Activated CD4-positive, alpha-beta T cell treated with anti-CD3 and anti-CD28 coated beads, Interleukin-2, amount 10 ng/mL, durations not matched to agents 7 days and 5 days (primary cell): ENCODE results near the gene EPHA5. TPM values are rescaled to one million over a fixed set of nuclear protein-coding genes. Genes with fewer than 3 reads are reported as not detected.

Source experiments
- CTCF ChIA-PET: fragments of 350-600 bp; sonication (Branson Sonifier 250); formaldehyde crosslinking; loops from one replicate; lab custom pipeline; 2021; ENCODE audit warnings: antibody characterized with exemption; lab: Charles Lee
- POLR2A ChIA-PET: fragments of 350-600 bp; sonication (Branson Sonifier 250); formaldehyde crosslinking; loops from one replicate; lab custom pipeline; 2021; ENCODE audit warnings: antibody characterized with exemption; lab: Charles Lee
- DNase-seq: peaks from one replicate; pipeline ENCODE4 v3.0.0-alpha.2; 2020
- H3K27ac Mint-ChIP-seq: one replicate; pipeline ENCODE4 v1.8.0; 2021; ENCODE audit warnings: mild to moderate bottlenecking, moderate library complexity, mixed read lengths
- H3K27me3 Mint-ChIP-seq: one replicate; pipeline ENCODE4 v1.8.0; 2021; ENCODE audit warnings: mixed read lengths
- H3K36me3 Mint-ChIP-seq: one replicate; pipeline ENCODE4 v1.8.0; 2021; ENCODE audit warnings: low read depth, mixed read lengths
- H3K4me1 Mint-ChIP-seq: one replicate; pipeline ENCODE4 v1.8.0; 2021; ENCODE audit warnings: mixed read lengths
- H3K4me3 Mint-ChIP-seq: one replicate; pipeline ENCODE4 v1.8.0; 2021; ENCODE audit warnings: mild to moderate bottlenecking, moderate library complexity, mixed read lengths
- H3K9me3 Mint-ChIP-seq: one replicate; pipeline ENCODE4 v1.8.0; 2021; ENCODE audit warnings: mixed read lengths
- total RNA-seq, 2 experiments: library from RNA; stranded (reverse); gene quantifications; one replicate each; pipeline ENCODE4 v1.2.3, GENCODE V29; 2021

The EPHA5 gene
- total RNA-seq, 2 experiments from 2014 or later: not detected

DNA sequence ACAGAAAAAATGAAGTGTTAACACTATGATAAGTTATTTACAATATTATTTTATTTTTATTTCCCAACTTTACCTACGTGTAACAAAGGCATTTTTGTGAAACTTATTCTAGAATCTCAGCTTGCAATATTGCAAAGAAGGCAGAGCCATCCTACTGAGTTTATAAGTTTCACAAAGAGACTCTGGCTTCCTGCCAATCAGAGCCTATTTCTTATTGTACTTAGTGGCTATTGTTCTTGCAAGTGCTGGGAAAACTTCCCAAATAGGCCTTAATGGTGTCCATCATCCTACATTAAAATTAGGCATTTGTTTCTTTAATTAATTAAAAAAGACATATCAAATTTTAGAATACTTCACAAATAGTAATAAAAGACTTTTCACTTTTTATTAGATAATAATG, 233.2 kb downstream of the EPHA5 start:
- H3K27ac Mint-ChIP-seq: no peak overlapping the region
- no peaks in the 10 kb centered on the region for H3K36me3 Mint-ChIP-seq
- no peaks in the 10 kb centered on the region for H3K9me3 Mint-ChIP-seq
- ChIA-PET CTCF (no interaction called here), POLR2A (no interaction called here)
- H3K4me3 Mint-ChIP-seq: no peak overlapping the region
- H3K4me1 Mint-ChIP-seq: no peaks in the 10 kb centered on the region
- no peaks in the 10 kb centered on the region for H3K27me3 Mint-ChIP-seq
- DNase-seq: no peak

DNA sequence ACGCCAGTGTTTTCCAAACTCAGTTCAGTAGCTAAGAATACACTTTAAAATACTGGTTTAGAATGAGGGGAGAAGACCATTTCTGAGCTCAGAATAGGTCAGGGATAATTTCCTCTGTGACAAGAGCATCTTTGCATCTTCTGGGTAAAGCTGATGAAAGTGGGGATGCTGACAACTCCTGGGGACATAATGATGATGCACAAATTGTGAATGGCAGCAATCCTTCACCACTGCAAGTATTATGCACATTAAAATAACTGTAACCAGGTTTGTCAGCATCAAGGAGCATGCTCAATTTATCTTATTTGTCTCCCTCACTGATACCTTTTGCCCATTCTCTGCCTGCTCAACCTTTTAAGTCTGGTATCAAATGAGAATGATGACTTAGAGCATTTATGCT, 248.2 kb downstream of the EPHA5 start:
- Mint-ChIP-seq H3K27ac (no peak overlapping the region), H3K4me1 (no peaks in the 10 kb centered on the region), H3K36me3 (no peaks in the 10 kb centered on the region), H3K9me3 (no peaks in the 10 kb centered on the region), H3K4me3 (no peak overlapping the region), H3K27me3 (no peaks in the 10 kb centered on the region)
- DNase-seq: no peak
- POLR2A ChIA-PET: no interaction called here
- CTCF ChIA-PET: no interaction called here

GRCh38 chr4:65420036-65420435, 250.3 kb downstream of the EPHA5 start:
- ChIA-PET POLR2A (no interaction called here), CTCF (no interaction called here)
- no peaks in the 10 kb centered on the region for H3K36me3 Mint-ChIP-seq
- H3K9me3 Mint-ChIP-seq: no peaks in the 10 kb centered on the region
- DNase-seq: no peak
- no peak overlapping the region for H3K4me3 Mint-ChIP-seq
- H3K4me1 Mint-ChIP-seq: no peaks in the 10 kb centered on the region
- H3K27me3 Mint-ChIP-seq: no peaks in the 10 kb centered on the region
- no peak overlapping the region for H3K27ac Mint-ChIP-seq

DNA sequence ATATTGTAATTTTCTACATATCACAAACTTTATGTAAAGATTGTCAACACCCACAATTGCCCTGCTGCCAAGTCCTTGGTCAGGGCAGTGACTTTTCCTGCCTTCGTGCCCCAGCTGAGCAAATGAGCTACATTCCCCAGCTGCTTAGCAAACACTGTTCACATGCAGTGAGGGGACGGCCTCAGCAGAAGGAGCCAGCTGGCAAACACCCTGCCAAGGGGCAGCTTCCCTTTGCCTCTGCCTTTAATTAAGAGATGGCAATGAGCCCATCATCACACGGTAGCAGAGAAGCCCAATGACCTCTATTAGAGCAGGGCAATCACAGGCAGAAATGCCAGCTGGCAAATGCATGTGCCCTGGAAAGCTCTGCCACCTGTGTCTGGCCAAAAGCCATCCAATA, 253.4 kb downstream of the EPHA5 start:
- ChIA-PET POLR2A (no interaction called here), CTCF (no interaction called here)
- H3K9me3 Mint-ChIP-seq: no peaks in the 10 kb centered on the region
- H3K4me3 Mint-ChIP-seq: no peak overlapping the region
- no peak for DNase-seq
- H3K27ac Mint-ChIP-seq: no peak overlapping the region
- no peaks in the 10 kb centered on the region for H3K36me3 Mint-ChIP-seq
- no peaks in the 10 kb centered on the region for H3K27me3 Mint-ChIP-seq
- H3K4me1 Mint-ChIP-seq: no peaks in the 10 kb centered on the region

DNA sequence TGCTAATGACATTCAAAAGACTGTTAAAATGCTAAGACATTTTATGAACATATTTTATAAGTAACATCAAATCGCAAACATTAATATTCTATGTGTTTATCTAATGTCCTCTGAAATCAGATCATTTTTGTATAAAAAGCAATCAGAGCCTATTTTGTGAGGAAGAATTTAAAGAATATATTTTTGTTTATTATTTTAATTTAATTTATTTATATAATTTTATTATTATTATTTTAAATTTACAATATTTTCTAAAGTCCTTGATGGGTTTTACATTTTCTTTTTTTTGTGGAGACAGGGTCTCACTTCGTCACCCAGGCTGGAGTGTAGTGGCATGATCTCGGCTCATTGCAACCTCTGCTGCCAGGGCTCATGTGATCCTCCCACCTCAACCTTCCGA, 262.8 kb downstream of the EPHA5 start:
- Mint-ChIP-seq H3K27ac (no peak overlapping the region), H3K36me3 (no peaks in the 10 kb centered on the region), H3K27me3 (no peaks in the 10 kb centered on the region), H3K9me3 (no peaks in the 10 kb centered on the region), H3K4me1 (no peaks in the 10 kb centered on the region), H3K4me3 (no peak overlapping the region)
- no peak for DNase-seq
- ChIA-PET CTCF (no interaction called here), POLR2A (no interaction called here)

DNA sequence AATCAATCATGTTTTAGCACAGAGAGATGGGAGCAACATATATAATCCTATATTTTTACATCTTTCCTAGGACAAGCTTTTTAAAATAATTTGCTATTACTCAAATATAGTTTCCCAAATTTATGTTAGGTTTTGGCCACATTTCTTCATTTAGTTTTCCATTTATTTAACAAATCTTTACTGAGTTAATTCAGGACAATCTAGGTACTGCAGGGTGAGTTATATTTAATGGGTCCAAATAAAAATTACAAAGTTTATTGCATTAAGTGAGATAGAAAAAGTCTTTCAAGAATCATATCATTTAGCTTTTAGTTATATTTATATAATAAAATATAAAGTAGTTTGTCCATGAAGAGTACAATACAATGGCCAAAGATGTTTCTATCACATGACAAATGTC, 269.2 kb downstream of the EPHA5 start:
- no peak for DNase-seq
- no peaks in the 10 kb centered on the region for H3K27me3 Mint-ChIP-seq
- H3K36me3 Mint-ChIP-seq: no peaks in the 10 kb centered on the region
- no peak overlapping the region for H3K27ac Mint-ChIP-seq
- peaks cover 4% of the 10 kb centered on the region for H3K9me3 Mint-ChIP-seq
- ChIA-PET POLR2A (no interaction called here), CTCF (no interaction called here)
- H3K4me1 Mint-ChIP-seq: no peaks in the 10 kb centered on the region
- H3K4me3 Mint-ChIP-seq: no peak overlapping the region

- Mint-ChIP-seq H3K4me1 (no peaks in the 10 kb centered on the region), H3K27me3 (no peaks in the 10 kb centered on the region), H3K9me3 (peaks cover 7% of the 10 kb centered on the region), H3K36me3 (no peaks in the 10 kb centered on the region), H3K4me3 (no peak overlapping the region), H3K27ac (no peak overlapping the region)
- CTCF ChIA-PET: no interaction called here
- no peak for DNase-seq
- POLR2A ChIA-PET: no interaction called here
Measured at GRCh38 chr4:65399084-65399483, 271.2 kb downstream of the EPHA5 start.

- H3K27me3 Mint-ChIP-seq: no peaks in the 10 kb centered on the region
- no peaks in the 10 kb centered on the region for H3K36me3 Mint-ChIP-seq
- CTCF ChIA-PET: interaction anchor here (1.5 kb wide), 1 partner anchor 9 kb away, joined by 4 read pairs; no protein-coding TSS in a partner anchor
- no peaks in the 10 kb centered on the region for H3K4me1 Mint-ChIP-seq
- no peak for DNase-seq
- no peak overlapping the region for H3K27ac Mint-ChIP-seq
- POLR2A ChIA-PET: no interaction called here
- peaks cover 10% of the 10 kb centered on the region for H3K9me3 Mint-ChIP-seq
- H3K4me3 Mint-ChIP-seq: no peak overlapping the region
Measured at GRCh38 chr4:65393078-65393477, 277.2 kb downstream of the EPHA5 start.

DNA sequence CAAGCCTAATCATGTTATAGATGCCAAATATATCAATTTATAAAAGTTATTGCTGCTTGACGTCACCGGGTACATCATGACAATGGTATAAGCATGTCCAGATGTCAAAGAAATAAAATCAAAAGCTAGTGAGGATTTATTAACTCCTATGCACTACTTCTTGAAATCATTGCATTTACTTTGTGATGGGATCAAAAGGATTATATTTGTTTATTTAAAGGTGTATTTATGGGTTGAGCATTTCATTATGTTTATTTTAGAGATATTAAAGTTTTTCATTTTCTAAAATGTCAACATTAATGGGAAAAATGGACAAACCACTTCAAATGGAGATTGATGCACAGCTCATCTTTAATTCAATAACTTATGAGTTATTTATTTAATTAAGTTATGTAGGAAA, 277.8 kb downstream of the EPHA5 start:
- Mint-ChIP-seq H3K9me3 (peaks cover 9% of the 10 kb centered on the region), H3K4me1 (no peaks in the 10 kb centered on the region), H3K4me3 (no peak overlapping the region), H3K36me3 (no peaks in the 10 kb centered on the region), H3K27ac (no peak overlapping the region), H3K27me3 (no peaks in the 10 kb centered on the region)
- ChIA-PET CTCF (interaction anchor here (1.5 kb wide), 1 partner anchor 8 kb away, joined by 4 read pairs; no protein-coding TSS in a partner anchor), POLR2A (no interaction called here)
- DNase-seq: no peak

DNA sequence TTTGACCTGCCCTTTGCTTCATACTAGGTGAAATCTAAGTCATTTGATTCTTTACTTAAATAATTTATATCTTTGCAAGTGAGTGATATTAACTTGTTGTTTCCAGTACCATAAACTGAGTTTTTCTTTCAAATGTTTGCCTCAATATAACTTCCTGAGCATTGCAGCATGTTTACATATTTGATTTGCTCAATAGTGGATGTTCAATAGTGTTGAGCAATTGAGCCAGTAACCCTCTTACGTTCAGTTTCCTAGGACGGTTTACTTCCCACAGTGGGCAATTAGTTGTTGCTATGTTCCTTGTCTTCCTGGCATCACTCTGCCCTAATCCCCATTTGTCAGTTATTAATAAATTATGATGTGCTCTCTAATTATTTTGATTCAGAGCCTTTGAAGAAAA, 278.5 kb downstream of the EPHA5 start:
- ChIA-PET CTCF (no interaction called here), POLR2A (no interaction called here)
- DNase-seq: no peak
- H3K4me3 Mint-ChIP-seq: no peak overlapping the region
- no peak overlapping the region for H3K27ac Mint-ChIP-seq
- no peaks in the 10 kb centered on the region for H3K27me3 Mint-ChIP-seq
- peaks cover 7% of the 10 kb centered on the region for H3K9me3 Mint-ChIP-seq
- H3K4me1 Mint-ChIP-seq: no peaks in the 10 kb centered on the region
- H3K36me3 Mint-ChIP-seq: no peaks in the 10 kb centered on the region

GRCh38 chr4:65391382-65391781, 278.9 kb downstream of the EPHA5 start:
- no peak overlapping the region for H3K4me3 Mint-ChIP-seq
- POLR2A ChIA-PET: no interaction called here
- CTCF ChIA-PET: no interaction called here

GRCh38 chr4:65386927-65387326, 283.4 kb downstream of the EPHA5 start:
- H3K36me3 Mint-ChIP-seq: no peaks in the 10 kb centered on the region

More at GRCh38 chr4:65391382-65391781, 278.9 kb downstream of the EPHA5 start:
- Mint-ChIP-seq H3K4me1 (no peaks in the 10 kb centered on the region), H3K9me3 (peaks cover 7% of the 10 kb centered on the region), H3K27me3 (no peaks in the 10 kb centered on the region), H3K36me3 (no peaks in the 10 kb centered on the region), H3K27ac (no peak overlapping the region)
- DNase-seq: no peak

GRCh38 chr4:65383589-65384305, 286.5 kb downstream of the EPHA5 start:
- POLR2A ChIA-PET: no interaction called here
- Mint-ChIP-seq H3K36me3 (no peaks in the 10 kb centered on the region), H3K27me3 (no peaks in the 10 kb centered on the region), H3K4me1 (no peaks in the 10 kb centered on the region), H3K27ac (no peak overlapping the region), H3K9me3 (no peaks in the 10 kb centered on the region), H3K4me3 (no peak overlapping the region)
- CTCF ChIA-PET: interaction anchor here (0.9 kb wide), 1 partner anchor 9 kb away, joined by 4 read pairs; no protein-coding TSS in a partner anchor
- DNase-seq: no peak

More at GRCh38 chr4:65386927-65387326, 283.4 kb downstream of the EPHA5 start:
- POLR2A ChIA-PET: no interaction called here
- no peaks in the 10 kb centered on the region for H3K4me1 Mint-ChIP-seq
- H3K9me3 Mint-ChIP-seq: peaks cover 4% of the 10 kb centered on the region
- no peak overlapping the region for H3K4me3 Mint-ChIP-seq
- CTCF ChIA-PET: no interaction called here
- H3K27ac Mint-ChIP-seq: no peak overlapping the region
- no peak for DNase-seq
- H3K27me3 Mint-ChIP-seq: no peaks in the 10 kb centered on the region

DNA sequence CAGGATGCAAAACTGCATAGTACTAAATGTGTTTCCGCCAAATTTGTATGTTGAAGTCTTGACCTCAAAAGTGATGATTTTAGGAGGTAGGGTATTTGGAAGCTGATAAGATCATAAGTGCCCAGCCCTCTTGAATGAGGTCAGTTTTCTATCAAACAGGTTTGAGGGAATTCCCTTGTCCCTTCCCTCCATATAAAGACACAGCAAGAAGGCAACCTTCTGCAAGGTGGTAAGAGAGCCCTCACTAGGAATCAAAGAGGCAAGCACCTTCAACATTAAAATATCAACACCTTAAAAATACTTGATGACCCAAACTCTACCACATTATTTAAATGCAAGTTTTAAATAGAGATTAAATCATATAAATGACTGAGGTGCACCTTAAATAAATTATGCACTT, 288.6 kb downstream of the EPHA5 start:
- no peaks in the 10 kb centered on the region for H3K4me1 Mint-ChIP-seq
- POLR2A ChIA-PET: no interaction called here
- CTCF ChIA-PET: no interaction called here
- no peaks in the 10 kb centered on the region for H3K9me3 Mint-ChIP-seq
- H3K27me3 Mint-ChIP-seq: no peaks in the 10 kb centered on the region
- no peak for DNase-seq
- H3K27ac Mint-ChIP-seq: no peak overlapping the region
- H3K36me3 Mint-ChIP-seq: no peaks in the 10 kb centered on the region
- no peak overlapping the region for H3K4me3 Mint-ChIP-seq
